HS-27A (cell line): ENCODE measurements around the gene EXOC3L2.

ENCODE experiments used
- DNase-seq: peaks from one replicate; pipeline ENCODE4 v3.0.0-alpha.2; 2012; ENCODE audit warnings: low read depth, missing footprints

Gene EXOC3L2

GRCh38 chr19:45218911-45219743 is 26.1 kb downstream of the EXOC3L2 start:
- no peak for DNase-seq

- DNase-seq = no peak
Observed at GRCh38 chr19:45218426-45218825, 26.8 kb downstream of the EXOC3L2 start.

GRCh38 chr19:45217957-45218334 is 27.3 kb downstream of the EXOC3L2 start:
- no peak for DNase-seq

- no peak for DNase-seq
Observed at GRCh38 chr19:45217193-45217956, 27.8 kb downstream of the EXOC3L2 start.

- DNase-seq = no peak
Observed at GRCh38 chr19:45216667-45217066, 28.5 kb downstream of the EXOC3L2 start.

- DNase-seq = no peak
Observed at GRCh38 chr19:45215391-45216191, 29.6 kb downstream of the EXOC3L2 start.

GRCh38 chr19:45213031-45213430 is 32.2 kb downstream of the EXOC3L2 start:
- no peak for DNase-seq

- DNase-seq = no peak
Observed at GRCh38 chr19:45211751-45212381, 33.3 kb downstream of the EXOC3L2 start.

- DNase-seq = no peak
Observed at GRCh38 chr19:45206328-45206727, 38.9 kb downstream of the EXOC3L2 start.

- no peak for DNase-seq
Observed at GRCh38 chr19:45205810-45206209, 39.4 kb downstream of the EXOC3L2 start.

- DNase-seq = no peak
Observed at GRCh38 chr19:45202637-45203036, 42.6 kb downstream of the EXOC3L2 start.

GRCh38 chr19:45200568-45200967 is 44.6 kb downstream of the EXOC3L2 start:
- DNase-seq = no peak

- DNase-seq = no peak
Observed at GRCh38 chr19:45195764-45196163, 49.4 kb downstream of the EXOC3L2 start.

GRCh38 chr19:45191375-45191774 is 53.8 kb downstream of the EXOC3L2 start:
- no peak for DNase-seq

- DNase-seq = no peak
Observed at GRCh38 chr19:45189971-45190370, 55.2 kb downstream of the EXOC3L2 start.

GRCh38 chr19:45187421-45188100 is 57.6 kb downstream of the EXOC3L2 start:
- no peak for DNase-seq

- DNase-seq = no peak
Observed at GRCh38 chr19:45186509-45187334, 58.5 kb downstream of the EXOC3L2 start.

- DNase-seq = no peak
Observed at GRCh38 chr19:45184115-45184514, 61.1 kb downstream of the EXOC3L2 start.

- no peak for DNase-seq
Observed at GRCh38 chr19:45182758-45183157, 62.4 kb downstream of the EXOC3L2 start.

- no peak for DNase-seq
Observed at GRCh38 chr19:45180936-45181335, 64.3 kb downstream of the EXOC3L2 start.
